T1000 (cell line): ENCODE results near the gene CERT1.
A peak's percentile ranks its signal among the peaks of the same experiment; 100 is the strongest.
"Not testable (repeated sequence)": the region's sequence is repeated elsewhere in the genome, so short reads cannot be mapped to it uniquely, and the experiment has no call there.

ENCODE experiments used
- DNase-seq: peaks from one replicate; lab custom pipeline; 2025; ENCODE audit warnings: mixed read lengths; lab: John Stamatoyannopoulos, UW

Gene CERT1

GRCh38 chr5:75511435-75512382 is at the start of gene CERT1, which contains the start of gene POLK:
Gene CERT1, minus strand, starts transcription at chr5:75511629. Its CDS starts 422 bp downstream, at chr5:75511207.
Gene POLK, plus strand, starts transcription at chr5:75511891.
- peak; percentile 91 for DNase-seq

- not testable (repeated sequence) for DNase-seq
Measured at GRCh38 chr5:75560655-75561054, 49.2 kb upstream of the CERT1 start.

- DNase-seq: no peak
Measured at GRCh38 chr5:75558981-75559632, 47.7 kb upstream of the CERT1 start.

- DNase-seq: no peak
Measured at GRCh38 chr5:75558221-75558620, 46.8 kb upstream of the CERT1 start.

- no peak for DNase-seq
Measured at GRCh38 chr5:75553358-75553757, 41.9 kb upstream of the CERT1 start.

- DNase-seq: no peak
Measured at GRCh38 chr5:75552764-75553163, 41.3 kb upstream of the CERT1 start.

GRCh38 chr5:75551471-75551870 is 40.0 kb upstream of the CERT1 start:
- DNase-seq: no peak

GRCh38 chr5:75550597-75550996 is 39.2 kb upstream of the CERT1 start:
- no peak for DNase-seq

- no peak for DNase-seq
Measured at GRCh38 chr5:75547812-75548211, 36.4 kb upstream of the CERT1 start.

GRCh38 chr5:75546830-75547229 is 35.4 kb upstream of the CERT1 start:
- no peak for DNase-seq

GRCh38 chr5:75545131-75545530 is 33.7 kb upstream of the CERT1 start:
- no peak for DNase-seq

GRCh38 chr5:75538211-75538610 is 26.8 kb upstream of the CERT1 start:
- no peak for DNase-seq

- DNase-seq: no peak
Measured at GRCh38 chr5:75536694-75537360, 25.4 kb upstream of the CERT1 start.

- DNase-seq: no peak
Measured at GRCh38 chr5:75536147-75536546, 24.7 kb upstream of the CERT1 start.

GRCh38 chr5:75534734-75535133 is 23.3 kb upstream of the CERT1 start:
- DNase-seq: no peak

- peak; percentile 40 for DNase-seq
Measured at GRCh38 chr5:75533716-75534115, 22.3 kb upstream of the CERT1 start.

- DNase-seq: no peak
Measured at GRCh38 chr5:75532190-75532589, 20.8 kb upstream of the CERT1 start.

GRCh38 chr5:75529185-75529584 is 17.8 kb upstream of the CERT1 start:
- no peak for DNase-seq

GRCh38 chr5:75526070-75526469 is 14.6 kb upstream of the CERT1 start:
- DNase-seq: no peak

GRCh38 chr5:75525344-75525743 is 13.9 kb upstream of the CERT1 start:
- DNase-seq: no peak

GRCh38 chr5:75524591-75524990 is 13.2 kb upstream of the CERT1 start:
- DNase-seq: no peak

- no peak for DNase-seq
Measured at GRCh38 chr5:75524071-75524470, 12.6 kb upstream of the CERT1 start.

GRCh38 chr5:75523275-75523674 is 11.8 kb upstream of the CERT1 start:
- DNase-seq: no peak
